Skin of body (tissue), 2 donors: ENCODE results near the gene ARHGAP27. TPM values are rescaled to one million over a fixed set of nuclear protein-coding genes. Genes with fewer than 3 reads are reported as not detected.

Experiments used
- DNase-seq: peaks from one replicate; lab custom pipeline; 2025; lab: John Stamatoyannopoulos, UW
- total RNA-seq: library from RNA; depleted of rRNA; stranded (reverse); fragments of >200 nt; gene quantifications from one replicate; pipeline ENCODE4 v1.2.3, GENCODE V29; 2014

Gene ARHGAP27
- total RNA-seq, 1 donor from 2014 or later, result 13.9 TPM

GRCh38 chr17:45386178-45386577 is 46.5 kb downstream of the ARHGAP27 start:
- DNase-seq, result no peak

- DNase-seq, result peak; percentile 57
These were observed 47.2 kb downstream of the ARHGAP27 start for GRCh38 chr17:45385331-45385997.

- DNase-seq, result no peak
These were observed 47.8 kb downstream of the ARHGAP27 start for GRCh38 chr17:45384789-45385262.

GRCh38 chr17:45384047-45384788 is 48.5 kb downstream of the ARHGAP27 start:
- no peak for DNase-seq

- no peak for DNase-seq
These were observed 49.7 kb downstream of the ARHGAP27 start for GRCh38 chr17:45383003-45383402.

- DNase-seq, result no peak
These were observed 50.4 kb downstream of the ARHGAP27 start for GRCh38 chr17:45382226-45382625.

GRCh38 chr17:45380991-45381390 is 51.7 kb downstream of the ARHGAP27 start:
- DNase-seq, result no peak

- no peak for DNase-seq
These were observed 52.5 kb downstream of the ARHGAP27 start for GRCh38 chr17:45380046-45380765.

- no peak for DNase-seq
These were observed 55.3 kb downstream of the ARHGAP27 start for GRCh38 chr17:45377401-45377800.

- DNase-seq, result no peak
These were observed 56.3 kb downstream of the ARHGAP27 start for GRCh38 chr17:45376171-45377005.

GRCh38 chr17:45374501-45374900 is 58.2 kb downstream of the ARHGAP27 start:
- no peak for DNase-seq

- DNase-seq, result no peak
These were observed 60.3 kb downstream of the ARHGAP27 start for GRCh38 chr17:45372325-45372869.

- peak; percentile 18 for DNase-seq
These were observed 61.0 kb downstream of the ARHGAP27 start for GRCh38 chr17:45371414-45372324.

GRCh38 chr17:45370949-45371413 is 61.7 kb downstream of the ARHGAP27 start:
- DNase-seq, result no peak

- DNase-seq, result no peak
These were observed 63.2 kb downstream of the ARHGAP27 start for GRCh38 chr17:45369421-45369820.

- no peak for DNase-seq
These were observed 64.0 kb downstream of the ARHGAP27 start for GRCh38 chr17:45368651-45369050.

- DNase-seq, result no peak
These were observed 65.5 kb downstream of the ARHGAP27 start for GRCh38 chr17:45367216-45367615.

- no peak for DNase-seq
These were observed 66.0 kb downstream of the ARHGAP27 start for GRCh38 chr17:45366691-45367090.

- DNase-seq, result no peak
These were observed 66.6 kb downstream of the ARHGAP27 start for GRCh38 chr17:45366049-45366448.
